ENCODE data around the gene PES1. TPM values are rescaled to one million over a fixed set of nuclear protein-coding genes. Genes with fewer than 3 reads are reported as not detected.

PES1 gene
- total RNA-seq = 10 to 100 TPM; 28.2 to 55.7 (median 42.9) TPM

- Histone ChIP-seq H3K27me3 (peaks cover 0 to 6% (median 0%) of the 10 kb centered on the region in 4 donors), H3K27ac (replicated peaks in 1 of 4) (peak within 1 kb of the TSS; percentile 70 to 84 (median 80))
- intact Hi-C loops (cut with DNase I) = no loop called here
These were observed at the start of gene PES1 for GRCh38 chr22:30591588-30592359. Gene PES1 (minus strand): TSS chr22:30591910. CDS start chr22:30591833, 77 bp downstream.

DNA sequence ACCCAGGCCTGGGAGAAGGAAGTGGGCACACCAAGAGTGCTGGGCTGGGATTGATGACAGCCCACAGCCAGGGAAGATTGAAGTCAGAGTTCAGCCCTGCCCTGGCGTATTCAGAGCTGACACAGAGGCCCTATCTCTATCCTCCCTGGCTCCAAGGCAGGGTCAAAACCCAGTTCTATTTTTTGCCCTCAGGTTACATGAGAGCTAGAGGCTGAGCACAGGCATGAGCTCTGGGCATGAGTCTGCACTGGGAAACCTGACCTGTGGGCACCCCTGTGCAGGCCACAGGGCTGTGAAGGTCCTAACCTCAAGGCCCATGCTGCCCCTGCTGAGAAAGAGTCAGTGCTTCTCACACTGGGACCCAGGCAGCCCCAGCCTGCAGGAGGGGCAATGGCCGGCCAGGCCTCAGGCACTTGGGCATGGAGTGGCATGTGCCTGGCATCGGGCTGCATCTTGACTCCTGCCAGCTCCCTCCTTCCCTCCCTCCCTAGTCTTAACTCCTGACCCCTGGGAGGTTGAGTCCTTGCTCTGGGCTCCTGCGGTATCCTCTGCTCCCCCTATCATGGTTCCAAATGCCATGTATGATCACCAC is 49.2 kb upstream of the PES1 start:
- DNase-seq (ENCODE audit: extremely low spot score) = no peak
- Histone ChIP-seq H3K27ac (replicated peaks in 1 of 4) (no peak overlapping the region), H3K27me3 (no peaks in the 10 kb centered on the region), H3K4me1 (peaks cover 36 to 57% (median 50%) of the 10 kb centered on the region in 4 donors), H3K9me3 (no peaks in the 10 kb centered on the region), H3K36me3 (no peaks in the 10 kb centered on the region), H3K4me3 (no peak overlapping the region)
- intact Hi-C loops (cut with DNase I) = no loop called here
- 90% methylated on average over 4 of the region's 4 CpGs for WGBS
- TF ChIP-seq, protein P1, sequence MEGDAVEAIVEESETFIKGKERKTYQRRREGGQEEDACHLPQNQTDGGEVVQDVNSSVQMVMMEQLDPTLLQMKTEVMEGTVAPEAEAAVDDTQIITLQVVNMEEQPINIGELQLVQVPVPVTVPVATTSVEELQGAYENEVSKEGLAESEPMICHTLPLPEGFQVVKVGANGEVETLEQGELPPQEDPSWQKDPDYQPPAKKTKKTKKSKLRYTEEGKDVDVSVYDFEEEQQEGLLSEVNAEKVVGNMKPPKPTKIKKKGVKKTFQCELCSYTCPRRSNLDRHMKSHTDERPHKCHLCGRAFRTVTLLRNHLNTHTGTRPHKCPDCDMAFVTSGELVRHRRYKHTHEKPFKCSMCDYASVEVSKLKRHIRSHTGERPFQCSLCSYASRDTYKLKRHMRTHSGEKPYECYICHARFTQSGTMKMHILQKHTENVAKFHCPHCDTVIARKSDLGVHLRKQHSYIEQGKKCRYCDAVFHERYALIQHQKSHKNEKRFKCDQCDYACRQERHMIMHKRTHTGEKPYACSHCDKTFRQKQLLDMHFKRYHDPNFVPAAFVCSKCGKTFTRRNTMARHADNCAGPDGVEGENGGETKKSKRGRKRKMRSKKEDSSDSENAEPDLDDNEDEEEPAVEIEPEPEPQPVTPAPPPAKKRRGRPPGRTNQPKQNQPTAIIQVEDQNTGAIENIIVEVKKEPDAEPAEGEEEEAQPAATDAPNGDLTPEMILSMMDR (IDR thresholded peaks at IDR 0.05) = no peak
- TF ChIP-seq POLR2A (IDR thresholded peaks at IDR 0.05; ENCODE audit: low read depth) = no peak
- no peak for TF ChIP-seq EP300 (IDR thresholded peaks at IDR 0.05)
- TF ChIP-seq POLR2AphosphoS5 (IDR thresholded peaks at IDR 0.05) = no peak

More at GRCh38 chr22:30591588-30592359, at the start of gene PES1:
- peak; percentile 98 for DNase-seq (ENCODE audit: extremely low spot score)
- under 1% methylated on average over 48 of the region's 49 CpGs for WGBS
- H3K36me3 ChIP-seq = peaks cover 22 to 31% (median 24%) of the 10 kb centered on the region in 4 donors
- peak within 1 kb of the TSS; percentile 72 to 85 (median 76) for H3K4me3 ChIP-seq
- H3K9me3 ChIP-seq = no peaks in the 10 kb centered on the region
- peaks cover 15 to 25% (median 22%) of the 10 kb centered on the region in 4 donors for H3K4me1 ChIP-seq
- TF ChIP-seq POLR2A (IDR thresholded peaks at IDR 0.05; ENCODE audit: low read depth) = peak; percentile 25
- peak; percentile 76 to 95 for TF ChIP-seq POLR2AphosphoS5 (IDR thresholded peaks at IDR 0.05)
- no peak for TF ChIP-seq EP300 (IDR thresholded peaks at IDR 0.05)
- TF ChIP-seq, protein P1 (IDR thresholded peaks at IDR 0.05) = no peak

DNA sequence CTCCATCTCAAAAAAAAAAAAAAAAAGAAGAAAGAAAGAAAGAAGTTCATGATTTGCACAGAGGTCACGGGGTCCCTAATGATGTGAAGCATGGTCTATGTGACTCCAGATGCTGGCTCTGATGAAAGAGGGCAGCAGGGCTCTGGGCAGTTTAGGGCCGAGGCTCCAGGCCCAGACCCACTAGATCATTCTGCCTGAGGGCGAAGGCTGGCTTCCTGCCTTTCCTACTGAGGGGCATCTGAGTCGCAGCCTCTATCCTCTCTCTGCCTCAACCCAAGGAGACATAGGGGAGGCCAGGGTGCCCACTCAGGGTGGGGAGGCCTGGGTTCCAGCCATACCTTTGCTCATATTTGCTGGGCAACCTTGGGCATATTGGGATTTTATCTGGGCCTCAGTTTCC is 48.7 kb upstream of the PES1 start:
- H3K27ac ChIP-seq (replicated peaks in 1 of 4) = no peak overlapping the region
- 85% methylated on average over 4 of the region's 4 CpGs for WGBS
- no peaks in the 10 kb centered on the region for H3K9me3 ChIP-seq
- no peak overlapping the region for H3K4me3 ChIP-seq
- DNase-seq (ENCODE audit: extremely low spot score) = no peak
- no peak for TF ChIP-seq EP300 (IDR thresholded peaks at IDR 0.05)
- TF ChIP-seq POLR2A (IDR thresholded peaks at IDR 0.05; ENCODE audit: low read depth) = no peak
- TF ChIP-seq, protein P1 (IDR thresholded peaks at IDR 0.05) = no peak
- no peak for TF ChIP-seq POLR2AphosphoS5 (IDR thresholded peaks at IDR 0.05)
- intact Hi-C loops (cut with DNase I) = no loop called here
- peaks cover 36 to 59% (median 53%) of the 10 kb centered on the region in 4 donors for H3K4me1 ChIP-seq
- no peaks in the 10 kb centered on the region for H3K36me3 ChIP-seq
- no peaks in the 10 kb centered on the region for H3K27me3 ChIP-seq

- TF ChIP-seq EP300 (IDR thresholded peaks at IDR 0.05) = no peak
- peaks cover 37 to 57% (median 50%) of the 10 kb centered on the region in 4 donors for H3K4me1 ChIP-seq
- 80% methylated on average over 1 of the region's 1 CpG for WGBS
- no peak overlapping the region for H3K27ac ChIP-seq (replicated peaks in 1 of 4)
- H3K27me3 ChIP-seq = no peaks in the 10 kb centered on the region
- no peaks in the 10 kb centered on the region for H3K9me3 ChIP-seq
- peak overlapping the region; percentile 12 to 83 (median 78) for H3K4me3 ChIP-seq
- intact Hi-C loops (cut with DNase I) = no loop called here
- no peaks in the 10 kb centered on the region for H3K36me3 ChIP-seq
- DNase-seq (ENCODE audit: extremely low spot score) = no peak
These were observed 46.0 kb upstream of the PES1 start for GRCh38 chr22:30637701-30638114.

All from esophagus muscularis mucosa (tissue), 4 donors.